Sigmoid colon (tissue), 4 donors: ENCODE measurements around the gene MRPL51.

ENCODE experiments used
- EP300 ChIP-seq, 4 donors: sonication (generic); formaldehyde crosslinking; IDR thresholded peaks; one replicate each; pipeline ENCODE4 v1.6.1; 2017; ENCODE audit warnings: antibody characterized with exemption in 4 of 4
- POLR2A ChIP-seq, 2 donors: fragments of 450-650 bp; IDR thresholded peaks; one replicate each; pipeline ENCODE4 v1.6.1; 2016; ENCODE audit warnings: antibody characterized with exemption in 2 of 2, mild to moderate bottlenecking in 2 of 2, moderate library complexity in 2 of 2
- POLR2AphosphoS5 ChIP-seq, 4 donors: sonication (generic); formaldehyde crosslinking; IDR thresholded peaks; one replicate each; pipeline ENCODE4 v1.6.1; 2017; ENCODE audit warnings: antibody characterized with exemption in 4 of 4
- TF ChIP-seq, protein P1 (sequence below), 4 experiments: fragments of 450-650 bp in 3 of 4; fragments of 200-600 bp in 1 of 4; IDR thresholded peaks; one replicate each; pipeline ENCODE4 v1.5.1; 2016 to 2019; ENCODE audit warnings: antibody characterized with exemption in 4 of 4, mild to moderate bottlenecking in 3 of 4, moderate library complexity in 2 of 4

DNA sequence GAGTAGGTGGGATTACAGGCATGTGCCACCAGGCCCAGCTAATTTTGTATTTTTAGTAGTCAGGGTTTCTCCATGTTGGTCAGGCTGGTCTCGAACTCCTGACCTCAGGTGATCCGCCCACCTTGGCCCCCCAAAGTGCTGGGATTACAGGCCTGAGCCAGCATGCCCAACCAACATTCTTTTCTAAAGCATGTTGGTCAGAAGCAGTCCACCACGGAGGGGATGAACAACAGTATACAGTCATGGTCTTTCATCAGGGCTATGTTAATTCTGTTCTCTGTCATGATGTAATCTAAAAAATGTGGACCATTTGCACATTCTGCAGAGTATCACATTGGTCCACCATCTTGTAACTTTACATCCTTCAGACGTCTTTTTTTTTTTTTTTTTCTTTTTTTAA lies 3.6 kb downstream of the MRPL51 start:
- TF ChIP-seq EP300 (IDR thresholded peaks at IDR 0.05), result no peak
- no peak for TF ChIP-seq POLR2AphosphoS5 (IDR thresholded peaks at IDR 0.05)
- TF ChIP-seq, protein P1, sequence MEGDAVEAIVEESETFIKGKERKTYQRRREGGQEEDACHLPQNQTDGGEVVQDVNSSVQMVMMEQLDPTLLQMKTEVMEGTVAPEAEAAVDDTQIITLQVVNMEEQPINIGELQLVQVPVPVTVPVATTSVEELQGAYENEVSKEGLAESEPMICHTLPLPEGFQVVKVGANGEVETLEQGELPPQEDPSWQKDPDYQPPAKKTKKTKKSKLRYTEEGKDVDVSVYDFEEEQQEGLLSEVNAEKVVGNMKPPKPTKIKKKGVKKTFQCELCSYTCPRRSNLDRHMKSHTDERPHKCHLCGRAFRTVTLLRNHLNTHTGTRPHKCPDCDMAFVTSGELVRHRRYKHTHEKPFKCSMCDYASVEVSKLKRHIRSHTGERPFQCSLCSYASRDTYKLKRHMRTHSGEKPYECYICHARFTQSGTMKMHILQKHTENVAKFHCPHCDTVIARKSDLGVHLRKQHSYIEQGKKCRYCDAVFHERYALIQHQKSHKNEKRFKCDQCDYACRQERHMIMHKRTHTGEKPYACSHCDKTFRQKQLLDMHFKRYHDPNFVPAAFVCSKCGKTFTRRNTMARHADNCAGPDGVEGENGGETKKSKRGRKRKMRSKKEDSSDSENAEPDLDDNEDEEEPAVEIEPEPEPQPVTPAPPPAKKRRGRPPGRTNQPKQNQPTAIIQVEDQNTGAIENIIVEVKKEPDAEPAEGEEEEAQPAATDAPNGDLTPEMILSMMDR (IDR thresholded peaks at IDR 0.05), result no peak
- no peak for TF ChIP-seq POLR2A (IDR thresholded peaks at IDR 0.05)
